Measurements from ENCODE around the gene C2orf68.

GRCh38 chr2:85589181-85589580 is 22.7 kb downstream of the C2orf68 start:
- TF ChIP-seq, protein P1, sequence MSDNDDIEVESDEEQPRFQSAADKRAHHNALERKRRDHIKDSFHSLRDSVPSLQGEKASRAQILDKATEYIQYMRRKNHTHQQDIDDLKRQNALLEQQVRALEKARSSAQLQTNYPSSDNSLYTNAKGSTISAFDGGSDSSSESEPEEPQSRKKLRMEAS (IDR thresholded peaks at IDR 0.05) = no peak
- TF ChIP-seq CTCF (IDR thresholded peaks at IDR 0.05; ENCODE audit: low read depth, low read length, missing input control) (no peak), EGR1 (IDR thresholded peaks at IDR 0.05; ENCODE audit: low read depth in 2 of 2) (no peak), YY1 (IDR thresholded peaks at IDR 0.05) (no peak), SP1 (IDR thresholded peaks at IDR 0.05) (no peak), GABPA (IDR thresholded peaks at IDR 0.05 in 1 of 2, conservative IDR thresholded peaks at IDR 0.05 in 1 of 2) (no peak), TAF1 (conservative IDR thresholded peaks at IDR 0.05) (no peak), RXRA (IDR thresholded peaks at IDR 0.05) (no peak)

Measured in liver (tissue), 3 donors.